GM23248 (cell line): ENCODE measurements around the gene TRMT2A.

Experiments used
- EZH2 ChIP-seq: fragments of 200-600 bp; sonication (generic); IDR thresholded peaks from 2 replicates; pipeline ENCODE4 v1.6.1; 2018; ENCODE audit warnings: antibody characterized with exemption, mild to moderate bottlenecking; ENCODE audit not compliant: insufficient read depth, poor library complexity, severe bottlenecking
- EZH2phosphoT487 ChIP-seq: fragments of 200-600 bp; sonication (generic); IDR thresholded peaks from 2 replicates; pipeline ENCODE4 v1.6.1; 2018; ENCODE audit warnings: antibody characterized with exemption, moderate library complexity, mild to moderate bottlenecking, low read depth; ENCODE audit not compliant: insufficient read depth

DNA sequence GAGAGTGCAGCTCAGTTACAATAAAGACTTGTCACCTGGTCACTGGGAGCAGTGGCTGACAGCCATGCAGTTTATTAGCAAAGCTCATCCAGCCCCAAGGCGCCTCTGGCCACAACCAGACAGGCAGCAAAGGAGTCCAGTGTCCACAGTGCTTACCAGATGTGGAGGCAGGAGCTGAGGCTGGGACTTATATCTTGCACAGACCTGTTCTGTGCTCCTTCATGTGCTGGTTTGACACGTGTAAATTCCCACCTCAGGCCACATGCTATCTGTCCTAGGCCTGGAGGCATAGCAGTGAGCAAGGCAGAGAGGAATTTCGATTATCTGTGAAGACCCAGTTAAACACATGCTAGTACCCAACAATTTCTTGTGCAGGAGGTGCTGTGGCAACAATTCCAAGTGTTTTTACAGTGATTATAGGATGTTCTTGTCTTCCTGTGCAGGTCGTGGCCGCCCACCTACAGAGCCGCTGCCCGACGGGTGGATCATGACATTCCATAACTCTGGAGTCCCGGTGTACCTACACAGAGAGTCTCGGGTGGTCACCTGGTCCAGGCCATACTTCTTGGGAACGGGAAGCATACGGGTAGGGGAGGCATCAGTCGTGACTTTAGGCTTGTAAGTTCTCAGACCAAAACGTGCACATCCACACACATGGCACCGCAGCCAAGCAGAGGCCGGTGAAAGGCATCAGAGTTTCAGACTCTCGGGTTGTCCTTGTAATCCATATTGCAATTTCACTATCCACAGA, 27.6 kb downstream of the TRMT2A start:
- TF ChIP-seq EZH2 = no peak
- TF ChIP-seq EZH2phosphoT487 = no peak
